ENCODE data around the gene CYTH3.

GRCh38 chr7:6243168-6243567, 29.3 kb downstream of the CYTH3 start:
- TF ChIP-seq POLR2AphosphoS5 (IDR thresholded peaks at IDR 0.05; ENCODE audit: low read depth, low read length): no peak
- no peak for TF ChIP-seq CTCF (IDR thresholded peaks at IDR 0.05 in 2 of 3, conservative IDR thresholded peaks at IDR 0.05 in 1 of 3; ENCODE audit: borderline replicate concordance in 1 of 3, insufficient read depth in 1 of 3, low read depth in 2 of 3, low read length in 2 of 3)
- no peak for TF ChIP-seq REST (IDR thresholded peaks at IDR 0.05; ENCODE audit: low read depth)
- no peak for TF ChIP-seq MAX (IDR thresholded peaks at IDR 0.05)
- TF ChIP-seq ZNF274 (IDR thresholded peaks at IDR 0.05; ENCODE audit: low read depth, low read length): no peak
- no peak for TF ChIP-seq EZH2 (IDR thresholded peaks at IDR 0.05)
- no peak for TF ChIP-seq POLR2A (IDR thresholded peaks at IDR 0.05; ENCODE audit: borderline replicate concordance, extremely low read depth, insufficient read depth, insufficient read length)
- TF ChIP-seq JUND (IDR thresholded peaks at IDR 0.05): no peak
- TF ChIP-seq SIN3A (IDR thresholded peaks at IDR 0.05; ENCODE audit: low read depth): no peak
- no peak for TF ChIP-seq CEBPB (IDR thresholded peaks at IDR 0.05; ENCODE audit: low read depth)
- no peak for TF ChIP-seq RAD21 (IDR thresholded peaks at IDR 0.05; ENCODE audit: low read depth)
- no peak for TF ChIP-seq EZH2phosphoT487 (IDR thresholded peaks at IDR 0.05; ENCODE audit: borderline replicate concordance)
- TF ChIP-seq YY1 (IDR thresholded peaks at IDR 0.05; ENCODE audit: extremely low read depth, insufficient replicate concordance, low read depth, low read length): no peak
